Right forelimb (tissue), 1 donor: Measurements from ENCODE around the gene ZNF296.

Experiments used
- DNase-seq: peaks from one replicate; pipeline ENCODE4 v3.0.0-alpha.2; 2018

The ZNF296 gene

DNA sequence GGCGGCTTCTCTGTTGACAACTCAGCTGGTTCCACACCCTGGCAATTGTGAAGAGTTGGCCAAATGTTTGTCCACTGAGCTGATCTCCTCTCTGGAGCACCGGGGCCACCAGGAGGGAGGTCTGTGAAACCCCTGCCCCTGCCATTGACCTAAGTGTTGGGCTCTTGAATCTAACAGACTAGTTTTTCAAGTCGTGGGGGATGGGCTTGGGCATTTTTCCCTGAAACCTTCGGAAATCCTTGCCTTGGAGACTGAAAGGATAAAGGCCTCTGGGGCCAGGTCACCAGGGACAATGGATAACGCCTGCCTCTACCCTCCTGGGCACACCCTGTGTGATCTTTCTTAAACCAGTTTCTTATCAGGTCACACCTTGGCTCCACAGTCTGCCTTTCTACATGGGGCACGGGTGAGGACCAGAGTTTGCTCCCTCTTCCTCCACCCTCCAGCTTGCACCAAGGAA is 3.7 kb upstream of the ZNF296 start:
- no peak for DNase-seq

DNA sequence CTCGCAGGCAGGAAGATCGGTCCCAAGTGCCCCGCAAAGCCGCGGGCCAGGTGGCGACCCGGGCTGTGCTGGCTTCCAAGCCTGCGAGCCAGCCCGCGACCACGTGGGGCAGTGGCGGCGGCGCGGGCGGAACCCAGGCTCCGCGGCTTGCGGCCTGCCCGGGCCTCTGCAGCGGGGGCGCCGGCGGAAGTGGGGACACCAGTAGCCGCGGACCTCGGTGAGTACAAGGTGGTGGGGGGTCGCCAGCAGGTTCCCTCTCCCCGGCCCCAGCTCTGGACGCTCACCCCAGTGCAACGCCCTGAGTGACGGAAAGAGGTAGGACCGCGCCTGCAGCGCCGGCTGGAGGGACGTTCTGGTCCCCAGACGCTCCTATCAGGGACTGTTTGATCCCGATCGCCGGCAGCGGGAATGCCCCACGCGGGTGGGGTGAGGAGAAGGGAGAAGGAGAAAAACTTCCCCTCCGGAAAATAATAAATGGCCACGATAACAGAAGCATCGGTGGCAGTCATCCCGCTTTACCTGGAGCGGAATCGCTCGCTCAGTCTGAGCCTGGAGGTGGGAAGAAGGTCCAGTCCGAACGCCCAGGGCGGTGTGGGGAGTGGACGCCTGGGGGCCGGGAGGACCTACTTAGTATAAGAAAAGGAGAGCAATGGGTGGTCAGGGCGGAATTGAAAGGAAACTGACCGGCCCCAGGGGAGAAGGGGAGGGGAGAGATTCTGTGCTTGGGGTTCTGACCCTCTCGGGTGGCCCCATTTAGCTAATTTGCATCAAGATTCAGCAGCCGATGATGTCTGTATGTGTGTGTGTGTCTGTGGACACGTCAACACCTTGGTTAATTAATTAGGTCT is 3.0 kb upstream of the ZNF296 start, which contains the start of gene GEMIN7:
Gene GEMIN7 (plus strand): TSS at position 198 of the 848 bp plus-strand sequence. CDS start 10,855 bp downstream, outside the sequence.
- peak; percentile 88 for DNase-seq

DNA sequence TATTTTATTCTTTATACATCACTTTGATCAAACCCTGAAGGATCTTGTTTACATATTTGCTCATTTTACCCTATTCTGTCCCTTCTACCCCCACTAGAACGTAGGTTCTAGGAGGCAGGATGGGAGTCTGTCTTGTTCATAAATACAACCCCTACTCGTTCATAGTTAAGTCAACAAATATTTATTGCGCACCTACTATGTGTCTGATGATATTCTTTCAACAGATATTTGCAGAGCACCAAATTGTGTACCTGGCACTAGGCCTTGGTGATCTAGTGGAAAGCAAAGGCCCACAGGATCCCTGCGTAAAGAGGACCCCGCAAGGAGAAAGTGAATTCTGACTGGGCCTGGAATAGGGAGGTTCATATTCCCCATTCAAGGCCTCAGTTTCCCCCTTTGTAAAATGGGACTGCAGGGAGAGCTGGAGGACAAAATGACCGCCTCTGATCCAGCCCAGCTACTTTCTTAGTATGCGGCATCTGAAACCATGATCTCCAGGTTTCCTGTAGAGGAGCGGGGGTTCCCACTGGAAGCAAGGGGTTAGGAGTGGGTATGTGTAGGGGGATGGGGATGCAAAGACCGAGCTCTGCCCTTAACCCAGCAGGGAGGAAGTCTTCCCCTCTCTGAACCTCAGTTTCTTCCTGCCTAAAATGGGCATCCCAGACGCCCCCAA is 2.2 kb upstream of the ZNF296 start:
- no peak for DNase-seq

GRCh38 chr19:45076851-45077730 is 813 bp upstream of the ZNF296 start:
- DNase-seq: no peak

DNA sequence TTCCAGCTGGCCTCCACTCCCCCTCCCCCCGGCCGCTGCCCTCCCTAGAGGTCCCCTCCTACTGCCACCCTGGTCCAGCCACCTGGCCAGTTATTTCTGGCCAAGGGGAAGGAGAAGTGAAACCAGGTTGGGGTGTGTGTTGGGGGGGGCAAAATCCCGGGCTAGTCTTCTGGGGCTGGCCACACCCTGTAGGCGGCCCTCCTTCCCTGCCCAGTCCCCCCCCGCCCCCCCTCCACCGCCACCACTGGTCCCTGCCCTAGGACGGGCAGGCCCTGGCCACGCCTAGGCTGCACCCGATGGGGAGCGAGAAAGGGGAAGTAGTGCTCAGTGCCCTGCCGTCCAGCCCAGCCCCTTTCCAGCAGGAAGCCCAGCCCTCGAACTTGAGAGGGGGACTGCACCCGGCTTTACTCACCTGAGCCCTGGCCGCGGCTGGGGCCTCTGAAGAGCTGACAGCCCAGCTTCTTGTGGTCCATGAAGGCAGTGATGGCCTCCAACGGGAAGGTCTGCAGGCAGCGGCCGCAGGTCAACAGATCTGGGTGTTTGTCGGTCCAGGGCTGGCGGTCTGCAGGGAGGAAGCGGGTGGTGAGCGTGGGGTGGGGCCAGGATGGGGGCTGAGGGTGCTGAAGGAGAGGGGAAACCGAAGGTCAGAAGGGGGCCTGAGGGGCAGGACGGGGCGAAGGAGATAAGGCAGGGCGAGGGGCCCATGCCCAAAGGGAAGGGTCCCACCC is 813 bp downstream of the ZNF296 start:
- peak; percentile 65 for DNase-seq

DNA sequence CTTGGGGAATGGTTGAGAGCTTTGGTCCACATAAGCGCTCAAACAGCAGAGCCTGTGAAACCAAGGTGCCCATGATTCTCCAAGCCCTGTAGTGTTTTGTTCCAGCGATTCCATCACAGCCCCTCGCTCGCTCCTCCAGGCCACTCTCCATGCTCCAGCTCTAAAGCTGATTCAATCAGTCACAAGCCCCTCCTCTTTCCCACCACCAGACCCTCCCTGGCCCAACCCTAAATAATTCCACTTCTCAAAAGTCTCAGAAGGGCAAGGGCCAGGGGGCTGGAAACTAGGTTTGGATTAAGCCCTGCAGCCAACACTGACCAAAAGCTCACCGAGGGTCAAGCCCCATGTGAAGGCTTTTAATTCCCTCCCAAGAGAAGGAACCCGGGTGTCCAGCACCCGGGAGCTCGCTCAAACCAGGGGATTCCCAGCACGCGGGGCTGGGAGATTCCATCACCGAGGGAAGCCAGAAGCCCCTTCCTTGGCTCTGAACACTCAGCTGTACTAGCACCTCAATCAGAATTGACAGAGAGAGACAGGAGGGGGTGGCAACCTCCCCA is 1.5 kb downstream of the ZNF296 start:
- DNase-seq: no peak

GRCh38 chr19:45071969-45072790 is 4.1 kb downstream of the ZNF296 start:
- no peak for DNase-seq

DNA sequence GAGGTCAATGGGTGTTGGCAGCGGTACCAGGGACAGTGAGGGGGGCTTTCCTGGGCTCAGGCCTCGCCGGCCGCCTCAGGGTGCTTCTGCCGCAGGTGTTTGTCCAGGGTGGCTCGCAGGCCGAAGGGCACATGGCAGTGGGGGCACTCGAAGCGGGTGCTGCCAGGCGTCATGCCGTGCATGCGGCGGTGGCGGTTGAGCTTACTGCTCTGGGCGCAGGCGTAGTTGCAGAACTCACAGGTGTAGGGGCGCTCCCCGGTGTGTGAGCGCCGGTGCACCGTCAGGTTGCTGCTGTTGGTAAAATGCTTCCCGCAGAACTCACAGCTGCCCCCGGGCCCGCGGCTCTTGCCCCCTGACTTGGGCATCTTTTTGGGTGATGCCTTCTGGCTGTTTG is 4.7 kb downstream of the ZNF296 start:
- DNase-seq: no peak

- no peak for DNase-seq
These were observed 5.3 kb downstream of the ZNF296 start for GRCh38 chr19:45070861-45071544.

- DNase-seq: no peak
These were observed 6.1 kb downstream of the ZNF296 start for GRCh38 chr19:45070214-45070613.

DNA sequence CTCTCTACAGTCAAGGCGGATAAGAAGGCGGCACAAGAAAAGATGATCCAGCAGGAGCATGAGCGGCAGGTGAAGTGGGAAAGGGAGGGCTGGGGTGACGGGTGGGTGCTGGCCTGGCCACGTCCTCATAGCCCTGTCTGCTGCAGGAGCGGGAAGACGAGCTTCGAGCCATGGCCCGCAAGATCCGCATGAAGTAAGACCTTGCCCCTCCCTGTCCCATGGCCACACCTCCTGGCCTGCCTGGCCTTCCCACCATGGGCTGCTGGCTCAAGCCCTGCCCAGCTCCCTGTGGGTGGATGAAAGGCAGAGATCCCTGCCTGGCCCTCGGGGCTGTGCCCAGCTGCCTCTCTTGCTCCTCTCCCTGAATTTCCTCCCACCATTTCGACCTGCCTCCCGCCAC is 7.2 kb downstream of the ZNF296 start:
- DNase-seq: no peak

DNA sequence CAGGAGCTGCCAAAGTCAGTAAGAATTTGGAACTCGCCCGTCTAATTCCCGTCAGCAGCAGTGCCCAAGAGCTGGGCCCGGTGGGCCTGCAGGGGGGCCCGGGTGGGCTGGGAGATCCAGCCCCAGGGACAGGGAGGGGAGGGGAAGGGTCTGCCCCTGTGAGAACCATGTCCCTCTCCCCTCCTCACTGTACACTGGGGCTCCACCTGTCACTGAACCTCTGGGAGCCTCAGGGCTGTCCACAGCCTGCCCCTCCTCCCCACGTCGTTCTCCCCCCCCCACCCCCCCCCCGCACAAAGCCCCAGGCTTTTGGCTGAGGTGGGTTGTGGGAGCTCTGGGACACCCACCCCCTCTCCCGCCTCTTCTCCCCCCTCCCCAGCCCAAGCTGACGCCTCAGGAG is 8.2 kb downstream of the ZNF296 start:
- DNase-seq: no peak

- no peak for DNase-seq
These were observed 9.2 kb downstream of the ZNF296 start for GRCh38 chr19:45066921-45067661.

DNA sequence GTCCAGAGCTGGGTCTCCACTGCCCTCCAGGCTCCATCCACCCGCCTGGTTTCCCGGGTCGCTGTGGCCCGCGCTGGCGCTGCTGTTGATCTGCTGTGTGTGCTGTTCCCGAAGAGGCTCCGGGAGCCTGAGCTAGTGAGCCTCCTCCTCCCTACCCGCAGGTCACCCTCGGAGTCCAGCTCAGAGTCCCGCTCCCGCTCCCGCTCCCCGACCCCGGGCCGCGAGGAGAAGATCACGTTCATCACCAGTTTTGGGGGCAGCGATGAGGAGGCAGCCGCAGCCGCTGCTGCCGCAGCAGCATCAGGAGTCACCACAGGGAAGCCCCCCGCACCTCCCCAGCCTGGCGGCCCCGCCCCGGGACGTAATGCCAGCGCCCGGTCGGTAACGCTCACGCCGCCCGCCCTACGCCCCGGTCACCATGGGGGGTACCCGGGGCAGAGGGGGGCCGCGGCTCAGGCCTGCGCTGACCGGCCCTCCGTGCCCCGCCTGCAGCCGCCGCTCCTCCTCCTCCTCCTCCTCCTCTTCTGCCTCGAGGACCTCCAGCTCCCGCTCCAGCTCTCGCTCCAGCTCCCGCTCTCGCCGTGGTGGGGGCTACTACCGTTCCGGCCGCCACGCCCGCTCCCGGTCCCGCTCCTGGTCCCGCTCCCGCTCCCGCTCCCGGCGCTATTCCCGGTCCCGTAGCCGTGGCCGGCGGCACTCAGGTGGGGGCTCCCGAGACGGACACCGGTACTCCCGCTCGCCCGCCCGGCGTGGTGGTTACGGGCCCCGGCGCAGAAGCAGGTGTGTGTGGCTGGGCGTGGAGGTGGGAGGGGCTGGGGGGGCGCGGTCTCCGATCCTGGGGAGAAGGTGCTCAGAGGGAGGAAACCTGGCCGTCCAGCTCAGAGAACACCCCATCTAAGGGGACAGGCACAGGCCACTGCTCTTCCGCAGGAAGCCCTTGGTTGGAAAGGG is 12.2 kb downstream of the ZNF296 start:
- no peak for DNase-seq

DNA sequence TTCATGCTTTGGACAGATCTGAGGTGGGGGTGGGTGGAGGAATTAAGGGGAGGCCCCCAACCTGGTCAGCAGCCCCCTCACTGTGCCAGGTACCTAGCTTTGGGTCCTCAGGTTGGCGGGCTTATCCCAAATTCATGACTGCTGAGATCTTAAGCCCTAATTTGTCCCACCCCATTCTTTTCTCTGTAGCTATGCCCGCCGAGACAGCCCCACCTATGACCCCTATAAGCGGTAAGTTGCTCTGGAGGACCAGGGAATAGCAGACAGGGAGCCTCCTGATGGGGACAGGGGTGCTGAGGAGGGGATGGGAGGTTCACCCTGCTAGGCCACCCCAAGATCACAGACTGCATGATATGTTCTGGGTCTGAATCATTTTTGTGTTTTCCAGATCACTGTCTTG is 14.3 kb downstream of the ZNF296 start:
- DNase-seq: no peak

- peak; percentile 78 for DNase-seq
These were observed 16.9 kb downstream of the ZNF296 start for GRCh38 chr19:45059258-45059965.

DNA sequence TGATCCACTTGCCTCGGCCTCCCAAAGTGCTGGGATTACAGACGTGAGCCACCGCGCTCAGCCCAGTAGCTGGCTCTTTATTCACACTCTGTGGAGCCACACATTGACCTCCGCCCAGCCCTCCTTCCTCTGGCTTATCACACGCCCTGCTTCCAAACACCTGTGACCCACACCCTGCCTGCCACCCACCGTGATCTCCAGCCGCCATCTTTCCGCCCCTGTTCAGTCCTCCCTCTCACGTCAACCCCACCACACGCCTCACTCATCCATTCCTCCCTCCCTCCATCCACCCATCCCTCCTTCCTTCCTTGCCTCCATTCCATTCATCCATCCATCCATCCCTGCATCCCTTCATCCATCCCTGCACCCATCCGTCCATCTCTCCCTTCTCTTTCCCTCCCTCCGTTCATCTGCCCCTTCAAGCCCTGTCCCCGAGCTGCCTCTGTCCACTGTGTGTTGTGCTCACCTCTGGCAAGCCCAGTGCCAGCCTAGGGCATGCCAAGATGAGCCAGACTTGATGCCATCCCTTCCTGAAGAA is 17.6 kb downstream of the ZNF296 start:
- no peak for DNase-seq

GRCh38 chr19:45057444-45057843 is 18.8 kb downstream of the ZNF296 start:
- no peak for DNase-seq
